K562 (cell line): ENCODE results near the gene ICAM3. TPM values are rescaled to one million over a fixed set of nuclear protein-coding genes. Genes with fewer than 3 reads are reported as not detected.

Experiments
- ATAC-seq: fragments of 200-7000 bp; cut with Tn5 transposase; 3 replicates; pipeline ENCODE4 v1.9.1; 2020; ENCODE audit warnings: moderate library complexity
- BruUV-seq: library from RNA; stranded (reverse); fragments of 400-500 nt; replicated peaks from 2 replicates; lab custom pipeline; 2021; lab: Mats Ljungman, UMichigan
- CTCF ChIA-PET: fragments of 300-600 bp; formaldehyde crosslinking; extraction: SDS; loops from one replicate; lab custom pipeline; 2021; ENCODE audit warnings: low intra/inter-chr PET ratio; lab: Yijun Ruan, JAX
- POLR2A ChIA-PET: fragments of 300-600, 350-650 bp; sonication (Branson Sonifier 250); formaldehyde crosslinking; extraction: SDS; loops from one replicate; lab custom pipeline; 2021; ENCODE audit warnings: antibody characterized with exemption, inconsistent platforms; lab: Yijun Ruan, JAX
- DNase-seq, 4 experiments: peaks; one replicate each; pipeline versions ENCODE4 v3.0.0 to v3.0.0-alpha.2; 2011 to 2018; ENCODE audit warnings: low spot score in 3 of 4, mixed read lengths in 3 of 4; ENCODE audit errors: extremely low read depth in 1 of 4
- FAIRE-seq: peaks from 2 replicates; lab custom pipeline; 2011; peaks lifted over from hg19 to GRCh38; lab: Jason Lieb, UNC
- H2AFZ ChIP-seq: 2 replicates; pipeline ENCODE4 v1.6.0; 2011; ENCODE audit warnings: low read depth, low read length, control low read depth, inconsistent platforms
- H3K27ac ChIP-seq: fragments of 200-600 bp; 3 replicates; pipeline ENCODE4 v1.8.0; 2011; ENCODE audit warnings: low read depth, mild to moderate bottlenecking, control low read depth, inconsistent platforms, low read length, moderate library complexity, mixed read lengths; ENCODE audit errors: extremely low read depth
- H3K27me3 ChIP-seq, 2 experiments: fragments of 300-600 bp in 1 of 2; 2 replicates in 1 of 2; 3 replicates in 1 of 2; pipeline versions ENCODE4 v1.6.0 to v1.8.0; 2011; ENCODE audit warnings: inconsistent platforms in 2 of 2, low read length in 2 of 2, mild to moderate bottlenecking in 1 of 2, mixed read lengths in 1 of 2, moderate library complexity in 1 of 2; ENCODE audit not compliant: control insufficient read depth in 2 of 2, insufficient read depth in 2 of 2
- H3K36me3 ChIP-seq: fragments of 300-600 bp; 3 replicates; pipeline ENCODE4 v1.8.0; 2011; ENCODE audit warnings: mild to moderate bottlenecking, low read length, inconsistent platforms; ENCODE audit not compliant: control insufficient read depth, insufficient read depth
- H3K4me1 ChIP-seq, 2 experiments: fragments of 200-600 bp in 1 of 2; replicated peaks in 1 of 2; 2 replicates in 1 of 2; 3 replicates in 1 of 2; pipeline versions ENCODE4 v1.5.1 to v1.8.0; 2011; ENCODE audit warnings: inconsistent platforms in 2 of 2, low read length in 2 of 2, mild to moderate bottlenecking in 1 of 2, mixed read lengths in 1 of 2, moderate library complexity in 1 of 2; ENCODE audit not compliant: control insufficient read depth in 2 of 2, insufficient read depth in 2 of 2
- H3K4me2 ChIP-seq: 2 replicates; pipeline ENCODE4 v1.6.1; 2011; ENCODE audit warnings: low read length, control low read depth, inconsistent platforms, mixed read lengths; ENCODE audit not compliant: insufficient read depth
- H3K4me3 ChIP-seq: fragments of 200-600 bp; sonication (generic), shearing (Covaris generic); 2 replicates; pipeline ENCODE4 v1.5.1; 2016; ENCODE audit warnings: control low read depth, inconsistent platforms
- H3K79me2 ChIP-seq: fragments of 200-600 bp; 3 replicates; pipeline ENCODE4 v1.8.0; 2011; ENCODE audit warnings: low read length, inconsistent platforms; ENCODE audit not compliant: control insufficient read depth, insufficient read depth
- H3K9ac ChIP-seq, 2 experiments: 2 replicates each; pipeline versions ENCODE4 v1.6.0 to v1.6.1; 2011; ENCODE audit warnings: low read depth in 2 of 2, low read length in 2 of 2, control low read depth in 1 of 2, inconsistent platforms in 1 of 2, mild to moderate bottlenecking in 1 of 2, mixed read lengths in 1 of 2; ENCODE audit not compliant: insufficient read depth in 1 of 2
- H3K9me1 ChIP-seq: one replicate; pipeline ENCODE4 v1.6.0; 2011; ENCODE audit warnings: inconsistent platforms, mild to moderate bottlenecking, low read length, moderate library complexity; ENCODE audit not compliant: control insufficient read depth, insufficient read depth
- H3K9me3 ChIP-seq: replicated peaks from 2 replicates; pipeline ENCODE4 v1.5.1; 2011; ENCODE audit warnings: low read depth, low read length, inconsistent platforms; ENCODE audit not compliant: control insufficient read depth, insufficient read depth
- H4K20me1 ChIP-seq: replicated peaks from 2 replicates; pipeline ENCODE4 v1.6.1; 2011; ENCODE audit warnings: low read length, inconsistent platforms, mixed read lengths; ENCODE audit not compliant: control insufficient read depth, insufficient read depth
- FOXA3 ChIP-seq, 2 experiments: fragments of 450-650 bp in 1 of 2; sonication (generic) in 1 of 2; formaldehyde crosslinking; IDR thresholded peaks in 1 of 2; conservative IDR thresholded peaks in 1 of 2; 2 replicates each; pipeline versions ENCODE4 v1.4.0 to v1.8.0; 2020 to 2022; ENCODE audit warnings: mild to moderate bottlenecking in 2 of 2, missing genetic modification reagents in 1 of 2
- ZBTB1 ChIP-seq: sonication (generic); formaldehyde crosslinking; IDR thresholded peaks from 2 replicates; pipeline ENCODE4 v1.8.1; 2023; ENCODE audit warnings: missing genetic modification reagents, low read depth, mild to moderate bottlenecking, borderline replicate concordance
- ZNF431 ChIP-seq: sonication (generic); formaldehyde crosslinking; IDR thresholded peaks from 2 replicates; pipeline ENCODE4 v1.8.0; 2022; ENCODE audit warnings: mild to moderate bottlenecking, missing genetic modification reagents
- ZNF551 ChIP-seq: fragments of 250-450 bp; sonication (Bioruptor Pico); IDR thresholded peaks from 2 replicates; pipeline ENCODE4 v1.5.0; 2021; ENCODE audit warnings: mild to moderate bottlenecking, moderate library complexity
- ZNF785 ChIP-seq: fragments of 250-450 bp; sonication (Bioruptor Pico); IDR thresholded peaks from 2 replicates; pipeline ENCODE4 v1.4.0; 2020; ENCODE audit warnings: mild to moderate bottlenecking
- WGBS: fragments of 100-300 bp; shearing (Covaris generic); methylation state at CpG from one replicate; pipeline ENCODE4 v1.1.6; 2016; ENCODE audit warnings: low coverage, mixed read lengths; ENCODE audit not compliant: insufficient coverage; ENCODE audit errors: missing lambda C conversion rate; 5-methylcytosine and 5-hydroxymethylcytosine counted together
- in situ Hi-C: fragments of 300-500 bp; cut with MboI; formaldehyde crosslinking; loops from 4 replicates; pipeline ENCODE4 v1.15.0; 2018; ENCODE audit warnings: inconsistent platforms, mixed read lengths
- intact Hi-C: fragments of 100-400 bp; cut with micrococcal nuclease; formaldehyde crosslinking; loops from 2 replicates; pipeline ENCODE4 v1.14.2; 2022
- polyA plus RNA-seq, 8 experiments: library from polyadenylated mRNA; depleted of rRNA in 4 of 8; stranded (reverse) in 5 of 8; unstranded in 3 of 8; fragments of >200 nt; fragmentation: Nextera tagmentation in 2 of 8; fragmentation: Illumina TruSeq in 1 of 8; extraction: Ambion mirVana in 2 of 8; extraction: Trizol in 1 of 8; gene quantifications; 2 replicates each; pipeline versions ENCODE4 v1.2.1 to v1.2.3, GENCODE V29; 2011 to 2014; ENCODE audit warnings: inconsistent platforms in 1 of 8, missing spikeins in 1 of 8
- total RNA-seq, 7 experiments: library from RNA; depleted of rRNA in 6 of 7; stranded (reverse); fragments of >200 nt in 6 of 7; fragmentation: Illumina TruSeq in 2 of 7; extraction: Trizol in 2 of 7; gene quantifications; 2 replicates each; pipeline versions ENCODE4 v1.2.1 to v1.2.3, GENCODE V29; 2011 to 2021; ENCODE audit warnings: low replicate concordance in 1 of 7
- TF ChIP-seq, protein P1 (sequence below): fragments of 250-450 bp; sonication (Bioruptor Pico); IDR thresholded peaks from 2 replicates; pipeline ENCODE4 v1.4.0; 2020; ENCODE audit warnings: mild to moderate bottlenecking, moderate library complexity
- TF ChIP-seq, protein P2 (sequence below), 2 experiments: IDR thresholded peaks; 2 replicates each; pipeline ENCODE4 v1.6.1; 2012; ENCODE audit warnings: improper control_type of control experiment in 2 of 2, low read depth in 2 of 2, low read length in 2 of 2, borderline replicate concordance in 1 of 2
- TF ChIP-seq, protein P3 (sequence below): fragments of 250-450 bp; sonication (Bioruptor Pico); IDR thresholded peaks from 2 replicates; pipeline ENCODE4 v1.8.0; 2021; ENCODE audit warnings: moderate library complexity, mild to moderate bottlenecking, inconsistent platforms
- TF ChIP-seq, protein P4 (sequence below), 3 experiments: IDR thresholded peaks in 2 of 3; conservative IDR thresholded peaks in 1 of 3; 2 replicates each; pipeline ENCODE4 v1.5.1; 2011 to 2012; ENCODE audit warnings: low read length in 3 of 3, mild to moderate bottlenecking in 3 of 3, control low read depth in 2 of 3, improper control_type of control experiment in 1 of 3, inconsistent platforms in 1 of 3, low read depth in 1 of 3, mixed read lengths in 1 of 3, moderate library complexity in 1 of 3; ENCODE audit not compliant: insufficient read depth in 2 of 3
- TF ChIP-seq, protein P5 (sequence below): fragments of 250-450 bp; sonication (Bioruptor Pico); IDR thresholded peaks from 2 replicates; pipeline ENCODE4 v1.5.0; 2020; ENCODE audit warnings: mild to moderate bottlenecking, borderline replicate concordance

ICAM3 gene
- total and polyA plus RNA-seq, 9 of the 15 experiments (the other 6 are each of a cell fraction or from before 2014, with no cell fraction given): 6.5 to 39.5 (median 24.2) TPM

DNA sequence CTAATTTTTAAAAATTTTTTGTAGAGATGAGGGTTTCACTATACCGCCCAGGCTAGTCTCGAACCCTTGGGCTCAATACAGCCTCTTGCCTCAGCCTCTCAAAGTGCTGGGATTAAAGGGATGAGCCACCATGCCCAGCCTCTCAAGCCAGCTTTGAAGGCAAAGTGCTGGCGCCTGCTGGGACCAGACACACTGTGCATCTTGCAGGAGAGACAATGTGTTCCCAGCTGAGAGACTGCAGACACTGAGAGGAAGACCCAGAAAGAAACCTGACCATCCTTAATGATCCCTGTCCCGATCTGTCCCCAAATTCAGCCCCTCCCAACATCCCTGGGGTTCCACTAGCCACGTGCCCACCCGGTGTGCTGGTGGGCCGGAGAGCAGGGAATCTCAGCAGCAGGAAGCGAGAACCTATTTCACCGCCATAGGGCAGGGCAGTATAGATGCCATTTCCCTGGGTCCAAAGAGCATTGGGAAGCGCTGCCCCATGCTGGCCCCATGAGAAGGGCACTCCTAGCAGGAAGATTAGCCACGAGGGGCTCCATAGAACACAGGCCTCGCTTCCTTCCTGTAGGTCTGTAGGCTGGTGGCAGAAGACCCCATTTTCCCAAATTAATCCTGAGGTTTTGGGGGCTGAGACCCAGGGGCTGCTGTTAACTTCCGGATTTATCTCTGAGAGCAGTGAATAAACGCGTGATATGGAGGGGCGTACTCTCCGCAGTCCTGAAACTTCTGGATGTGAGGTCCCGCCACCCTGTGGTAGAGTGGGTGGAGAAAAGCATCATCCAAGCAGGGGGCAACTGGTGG, 7.1 kb downstream of the ICAM3 start:
- Histone ChIP-seq H2AFZ (peak overlapping the region; percentile 86; the same call in 1 of the 2 replicates), H3K9ac (peak overlapping the region; percentile 96 to 99)
- TF ChIP-seq FOXA3 (CRISPR knock-in tag; conservative IDR thresholded peaks at IDR 0.05 in 1 of 2, IDR thresholded peaks at IDR 0.05 in 1 of 2): 0 out of 4 replicates have a peak, but pooled peaks of 1 of the 2 experiments have one; percentile 18
- TF ChIP-seq, protein P1, sequence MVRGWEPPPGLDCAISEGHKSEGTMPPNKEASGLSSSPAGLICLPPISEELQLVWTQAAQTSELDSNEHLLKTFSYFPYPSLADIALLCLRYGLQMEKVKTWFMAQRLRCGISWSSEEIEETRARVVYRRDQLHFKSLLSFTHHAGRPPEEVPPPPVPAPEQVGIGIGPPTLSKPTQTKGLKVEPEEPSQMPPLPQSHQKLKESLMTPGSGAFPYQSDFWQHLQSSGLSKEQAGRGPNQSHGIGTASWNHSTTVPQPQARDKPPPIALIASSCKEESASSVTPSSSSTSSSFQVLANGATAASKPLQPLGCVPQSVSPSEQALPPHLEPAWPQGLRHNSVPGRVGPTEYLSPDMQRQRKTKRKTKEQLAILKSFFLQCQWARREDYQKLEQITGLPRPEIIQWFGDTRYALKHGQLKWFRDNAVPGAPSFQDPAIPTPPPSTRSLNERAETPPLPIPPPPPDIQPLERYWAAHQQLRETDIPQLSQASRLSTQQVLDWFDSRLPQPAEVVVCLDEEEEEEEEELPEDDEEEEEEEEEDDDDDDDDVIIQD (CRISPR knock-in tag): no peak
- TF ChIP-seq, protein P2, sequence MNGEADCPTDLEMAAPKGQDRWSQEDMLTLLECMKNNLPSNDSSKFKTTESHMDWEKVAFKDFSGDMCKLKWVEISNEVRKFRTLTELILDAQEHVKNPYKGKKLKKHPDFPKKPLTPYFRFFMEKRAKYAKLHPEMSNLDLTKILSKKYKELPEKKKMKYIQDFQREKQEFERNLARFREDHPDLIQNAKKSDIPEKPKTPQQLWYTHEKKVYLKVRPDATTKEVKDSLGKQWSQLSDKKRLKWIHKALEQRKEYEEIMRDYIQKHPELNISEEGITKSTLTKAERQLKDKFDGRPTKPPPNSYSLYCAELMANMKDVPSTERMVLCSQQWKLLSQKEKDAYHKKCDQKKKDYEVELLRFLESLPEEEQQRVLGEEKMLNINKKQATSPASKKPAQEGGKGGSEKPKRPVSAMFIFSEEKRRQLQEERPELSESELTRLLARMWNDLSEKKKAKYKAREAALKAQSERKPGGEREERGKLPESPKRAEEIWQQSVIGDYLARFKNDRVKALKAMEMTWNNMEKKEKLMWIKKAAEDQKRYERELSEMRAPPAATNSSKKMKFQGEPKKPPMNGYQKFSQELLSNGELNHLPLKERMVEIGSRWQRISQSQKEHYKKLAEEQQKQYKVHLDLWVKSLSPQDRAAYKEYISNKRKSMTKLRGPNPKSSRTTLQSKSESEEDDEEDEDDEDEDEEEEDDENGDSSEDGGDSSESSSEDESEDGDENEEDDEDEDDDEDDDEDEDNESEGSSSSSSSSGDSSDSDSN (IDR thresholded peaks at IDR 0.05; ENCODE audit: borderline replicate concordance in 1 of 2, low read depth in 2 of 2, low read length in 2 of 2): no peak
- TF ChIP-seq, protein P3, sequence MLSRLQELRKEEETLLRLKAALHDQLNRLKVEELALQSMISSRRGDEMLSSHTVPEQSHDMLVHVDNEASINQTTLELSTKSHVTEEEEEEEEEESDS: no peak
- TF ChIP-seq ZNF431 (CRISPR knock-in tag): 0 out of 2 replicates have a peak, but pooled peaks have one; percentile 45
- TF ChIP-seq ZNF785 (CRISPR knock-in tag): no peak
- TF ChIP-seq, protein P4, sequence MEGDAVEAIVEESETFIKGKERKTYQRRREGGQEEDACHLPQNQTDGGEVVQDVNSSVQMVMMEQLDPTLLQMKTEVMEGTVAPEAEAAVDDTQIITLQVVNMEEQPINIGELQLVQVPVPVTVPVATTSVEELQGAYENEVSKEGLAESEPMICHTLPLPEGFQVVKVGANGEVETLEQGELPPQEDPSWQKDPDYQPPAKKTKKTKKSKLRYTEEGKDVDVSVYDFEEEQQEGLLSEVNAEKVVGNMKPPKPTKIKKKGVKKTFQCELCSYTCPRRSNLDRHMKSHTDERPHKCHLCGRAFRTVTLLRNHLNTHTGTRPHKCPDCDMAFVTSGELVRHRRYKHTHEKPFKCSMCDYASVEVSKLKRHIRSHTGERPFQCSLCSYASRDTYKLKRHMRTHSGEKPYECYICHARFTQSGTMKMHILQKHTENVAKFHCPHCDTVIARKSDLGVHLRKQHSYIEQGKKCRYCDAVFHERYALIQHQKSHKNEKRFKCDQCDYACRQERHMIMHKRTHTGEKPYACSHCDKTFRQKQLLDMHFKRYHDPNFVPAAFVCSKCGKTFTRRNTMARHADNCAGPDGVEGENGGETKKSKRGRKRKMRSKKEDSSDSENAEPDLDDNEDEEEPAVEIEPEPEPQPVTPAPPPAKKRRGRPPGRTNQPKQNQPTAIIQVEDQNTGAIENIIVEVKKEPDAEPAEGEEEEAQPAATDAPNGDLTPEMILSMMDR (IDR thresholded peaks at IDR 0.05 in 2 of 3, conservative IDR thresholded peaks at IDR 0.05 in 1 of 3; ENCODE audit: insufficient read depth in 2 of 3, low read depth in 1 of 3, low read length in 3 of 3): 0 out of 6 replicates have a peak, but pooled peaks of 1 of the 3 experiments have one; percentile 3
- TF ChIP-seq ZBTB1 (CRISPR knock-in tag): no peak
- TF ChIP-seq, protein P5, sequence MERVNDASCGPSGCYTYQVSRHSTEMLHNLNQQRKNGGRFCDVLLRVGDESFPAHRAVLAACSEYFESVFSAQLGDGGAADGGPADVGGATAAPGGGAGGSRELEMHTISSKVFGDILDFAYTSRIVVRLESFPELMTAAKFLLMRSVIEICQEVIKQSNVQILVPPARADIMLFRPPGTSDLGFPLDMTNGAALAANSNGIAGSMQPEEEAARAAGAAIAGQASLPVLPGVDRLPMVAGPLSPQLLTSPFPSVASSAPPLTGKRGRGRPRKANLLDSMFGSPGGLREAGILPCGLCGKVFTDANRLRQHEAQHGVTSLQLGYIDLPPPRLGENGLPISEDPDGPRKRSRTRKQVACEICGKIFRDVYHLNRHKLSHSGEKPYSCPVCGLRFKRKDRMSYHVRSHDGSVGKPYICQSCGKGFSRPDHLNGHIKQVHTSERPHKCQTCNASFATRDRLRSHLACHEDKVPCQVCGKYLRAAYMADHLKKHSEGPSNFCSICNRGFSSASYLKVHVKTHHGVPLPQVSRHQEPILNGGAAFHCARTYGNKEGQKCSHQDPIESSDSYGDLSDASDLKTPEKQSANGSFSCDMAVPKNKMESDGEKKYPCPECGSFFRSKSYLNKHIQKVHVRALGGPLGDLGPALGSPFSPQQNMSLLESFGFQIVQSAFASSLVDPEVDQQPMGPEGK: no peak
- TF ChIP-seq ZNF551: no peak

More for the DNA sequence above, 7.1 kb downstream of the ICAM3 start:
- Histone ChIP-seq H3K9me1 (no peaks in the 10 kb centered on the region), H3K4me2 (peak overlapping the region; percentile 92), H3K27me3 (no peaks in the 10 kb centered on the region), H3K79me2 (peaks cover 80% of the 10 kb centered on the region), H3K4me1 (peaks cover 15 to 54% of the 10 kb centered on the region in 2 experiments; a peak in 4 of 5 replicates), H3K4me3 (peak overlapping the region; percentile 93), H4K20me1 (peaks cover 10% of the 10 kb centered on the region; the same call in 1 of the 2 replicates), H3K27ac (peak overlapping the region; percentile 98), H3K36me3 (peaks cover 48% of the 10 kb centered on the region), H3K9me3 (no peaks in the 10 kb centered on the region)
- intact Hi-C loops (loop anchor here (1.0 to 2.0 kb wide), 3 partner anchors 16 to 246 kb away; partner anchors contain the start of genes FDX2, ICAM5 and SHFL), in situ Hi-C loops (no loop called here)
- FAIRE-seq (no peak), ATAC-seq (no peak), DNase-seq (peak in 1 of 4 experiments; percentile 24)
- ChIA-PET POLR2A (interaction anchor here (0.6 to 3.9 kb wide), 13 partner anchors 8 to 235 kb away, joined by 3 to 29 read pairs (median 5); partner anchors contain the start of gene ICAM5), CTCF (no interaction called here)
- no TSS peak for BruUV-seq
- 10% methylated on average over 18 of the region's 18 CpGs for WGBS
